ENCODE results near the gene DHRS7B. TPM values are rescaled to one million over a fixed set of nuclear protein-coding genes. Genes with fewer than 3 reads are reported as not detected.
"Not testable (repeated sequence)": the region's sequence is repeated elsewhere in the genome, so short reads cannot be mapped to it uniquely, and the experiment has no call there.

The DHRS7B gene
- total RNA-seq, 1 donor from 2014 or later: 24.7 TPM

GRCh38 chr17:21184570-21184969 is 57.8 kb downstream of the DHRS7B start:
- FAIRE-seq (no peak), DNase-seq (ENCODE audit: low read depth) (no peak)
- no peak for TF ChIP-seq CTCF (IDR thresholded peaks at IDR 0.05; ENCODE audit: insufficient read depth, low read length, severe bottlenecking)
- Histone ChIP-seq H3K36me3 (ENCODE audit: control insufficient read depth, insufficient read depth, low read length) (peaks cover 5% of the 10 kb centered on the region), H3K27me3 (ENCODE audit: control insufficient read depth, insufficient read depth, low read length) (no peaks in the 10 kb centered on the region), H3K4me3 (ENCODE audit: low read depth, low read length) (no peak overlapping the region)

- no peak for TF ChIP-seq CTCF (IDR thresholded peaks at IDR 0.05; ENCODE audit: insufficient read depth, low read length, severe bottlenecking)
- FAIRE-seq: peak; percentile 28
- H3K4me3 ChIP-seq (ENCODE audit: low read depth, low read length): no peak overlapping the region
- no peaks in the 10 kb centered on the region for H3K27me3 ChIP-seq (ENCODE audit: control insufficient read depth, insufficient read depth, low read length)
- H3K36me3 ChIP-seq (ENCODE audit: control insufficient read depth, insufficient read depth, low read length): peaks cover 5% of the 10 kb centered on the region
- DNase-seq (ENCODE audit: low read depth): no peak
Observed at GRCh38 chr17:21185061-21185460, 58.3 kb downstream of the DHRS7B start.

- Histone ChIP-seq H3K4me3 (ENCODE audit: low read depth, low read length) (no peak overlapping the region), H3K27me3 (ENCODE audit: control insufficient read depth, insufficient read depth, low read length) (no peaks in the 10 kb centered on the region), H3K36me3 (ENCODE audit: control insufficient read depth, insufficient read depth, low read length) (peaks cover 8% of the 10 kb centered on the region)
- no peak for DNase-seq (ENCODE audit: low read depth)
- TF ChIP-seq CTCF (IDR thresholded peaks at IDR 0.05; ENCODE audit: insufficient read depth, low read length, severe bottlenecking): no peak
- no peak for FAIRE-seq
Observed at GRCh38 chr17:21186399-21187187, 59.8 kb downstream of the DHRS7B start.

- no peak overlapping the region for H3K4me3 ChIP-seq (ENCODE audit: low read depth, low read length)
- H3K27me3 ChIP-seq (ENCODE audit: control insufficient read depth, insufficient read depth, low read length): no peaks in the 10 kb centered on the region
- TF ChIP-seq CTCF (IDR thresholded peaks at IDR 0.05; ENCODE audit: insufficient read depth, low read length, severe bottlenecking): no peak
- H3K36me3 ChIP-seq (ENCODE audit: control insufficient read depth, insufficient read depth, low read length): peaks cover 6% of the 10 kb centered on the region
- DNase-seq (ENCODE audit: low read depth) (no peak), FAIRE-seq (no peak)
Observed at GRCh38 chr17:21189361-21189760, 62.6 kb downstream of the DHRS7B start.

- TF ChIP-seq CTCF (IDR thresholded peaks at IDR 0.05; ENCODE audit: insufficient read depth, low read length, severe bottlenecking): no peak
- no peak for FAIRE-seq
- Histone ChIP-seq H3K36me3 (ENCODE audit: control insufficient read depth, insufficient read depth, low read length) (peaks cover 6% of the 10 kb centered on the region), H3K4me3 (ENCODE audit: low read depth, low read length) (no peak overlapping the region), H3K27me3 (ENCODE audit: control insufficient read depth, insufficient read depth, low read length) (no peaks in the 10 kb centered on the region)
- no peak for DNase-seq (ENCODE audit: low read depth)
Observed at GRCh38 chr17:21190078-21190477, 63.3 kb downstream of the DHRS7B start.

- H3K4me3 ChIP-seq (ENCODE audit: low read depth, low read length): no peak overlapping the region
- H3K27me3 ChIP-seq (ENCODE audit: control insufficient read depth, insufficient read depth, low read length): no peaks in the 10 kb centered on the region
- no peak for TF ChIP-seq CTCF (IDR thresholded peaks at IDR 0.05; ENCODE audit: insufficient read depth, low read length, severe bottlenecking)
- peaks cover 4% of the 10 kb centered on the region for H3K36me3 ChIP-seq (ENCODE audit: control insufficient read depth, insufficient read depth, low read length)
- no peak for FAIRE-seq
- no peak for DNase-seq (ENCODE audit: low read depth)
Observed at GRCh38 chr17:21191698-21192097, 64.9 kb downstream of the DHRS7B start.

- FAIRE-seq: not testable (repeated sequence)
Observed at GRCh38 chr17:21192414-21192813, 65.7 kb downstream of the DHRS7B start.

More at GRCh38 chr17:21192414-21192813, 65.7 kb downstream of the DHRS7B start:
- not testable (repeated sequence) for DNase-seq (ENCODE audit: low read depth); H3K36me3 ChIP-seq (ENCODE audit: control insufficient read depth, insufficient read depth, low read length); H3K27me3 ChIP-seq (ENCODE audit: control insufficient read depth, insufficient read depth, low read length); H3K4me3 ChIP-seq (ENCODE audit: low read depth, low read length)
